Left hindlimb (tissue), 1 donor: ENCODE data around the gene MED29.
"Not testable (repeated sequence)": the region's sequence is repeated elsewhere in the genome, so short reads cannot be mapped to it uniquely, and the experiment has no call there.

Experiments
- DNase-seq: peaks from one replicate; pipeline ENCODE4 v3.0.0-alpha.2; 2018

MED29 gene

GRCh38 chr19:39372047-39372802, 19.0 kb upstream of the MED29 start:
- DNase-seq: peak; percentile 92

GRCh38 chr19:39372941-39373340, 18.2 kb upstream of the MED29 start:
- no peak for DNase-seq

GRCh38 chr19:39375929-39376328, 15.2 kb upstream of the MED29 start:
- DNase-seq: no peak

- DNase-seq: no peak
These were observed 13.5 kb upstream of the MED29 start for GRCh38 chr19:39377373-39378362.

- DNase-seq: not testable (repeated sequence)
These were observed 11.8 kb upstream of the MED29 start for GRCh38 chr19:39379366-39379765.

- DNase-seq: no peak
These were observed 11.2 kb upstream of the MED29 start for GRCh38 chr19:39379865-39380396.

- DNase-seq: no peak
These were observed 10.4 kb upstream of the MED29 start for GRCh38 chr19:39380521-39381502.

GRCh38 chr19:39381910-39382611, 9.1 kb upstream of the MED29 start:
- no peak for DNase-seq

- DNase-seq: no peak
These were observed 8.0 kb upstream of the MED29 start for GRCh38 chr19:39382991-39383828.

GRCh38 chr19:39384839-39385568, 6.2 kb upstream of the MED29 start:
- DNase-seq: peak; percentile 29

GRCh38 chr19:39385629-39386411, 5.4 kb upstream of the MED29 start:
- no peak for DNase-seq

GRCh38 chr19:39386557-39386956, 4.6 kb upstream of the MED29 start:
- DNase-seq: no peak

- DNase-seq: no peak
These were observed 2.5 kb upstream of the MED29 start for GRCh38 chr19:39388657-39389056.

GRCh38 chr19:39389631-39390414, 1.4 kb upstream of the MED29 start:
- no peak for DNase-seq

GRCh38 chr19:39390451-39390750, 777 bp upstream of the MED29 start:
- no peak for DNase-seq

GRCh38 chr19:39397360-39398296, 6.5 kb downstream of the MED29 start:
- peak; percentile 88 for DNase-seq

GRCh38 chr19:39398297-39398864, 7.2 kb downstream of the MED29 start:
- DNase-seq: no peak
